ENCODE data around the gene RPL39L. TPM values are rescaled to one million over a fixed set of nuclear protein-coding genes. Genes with fewer than 3 reads are reported as not detected.

The RPL39L gene
- total RNA-seq = 10.5 and 11.5 TPM in 2 replicates
- long read RNA-seq, transcript RPL39L-201 (3 exons, 756 nt) = major isoform, 5 of 6 reads
- long read RNA-seq, partial matches to known transcripts = 1 of 6 reads
- long read RNA-seq, other reads (novel, unspliced or antisense) = 0 of 6 reads

DNA sequence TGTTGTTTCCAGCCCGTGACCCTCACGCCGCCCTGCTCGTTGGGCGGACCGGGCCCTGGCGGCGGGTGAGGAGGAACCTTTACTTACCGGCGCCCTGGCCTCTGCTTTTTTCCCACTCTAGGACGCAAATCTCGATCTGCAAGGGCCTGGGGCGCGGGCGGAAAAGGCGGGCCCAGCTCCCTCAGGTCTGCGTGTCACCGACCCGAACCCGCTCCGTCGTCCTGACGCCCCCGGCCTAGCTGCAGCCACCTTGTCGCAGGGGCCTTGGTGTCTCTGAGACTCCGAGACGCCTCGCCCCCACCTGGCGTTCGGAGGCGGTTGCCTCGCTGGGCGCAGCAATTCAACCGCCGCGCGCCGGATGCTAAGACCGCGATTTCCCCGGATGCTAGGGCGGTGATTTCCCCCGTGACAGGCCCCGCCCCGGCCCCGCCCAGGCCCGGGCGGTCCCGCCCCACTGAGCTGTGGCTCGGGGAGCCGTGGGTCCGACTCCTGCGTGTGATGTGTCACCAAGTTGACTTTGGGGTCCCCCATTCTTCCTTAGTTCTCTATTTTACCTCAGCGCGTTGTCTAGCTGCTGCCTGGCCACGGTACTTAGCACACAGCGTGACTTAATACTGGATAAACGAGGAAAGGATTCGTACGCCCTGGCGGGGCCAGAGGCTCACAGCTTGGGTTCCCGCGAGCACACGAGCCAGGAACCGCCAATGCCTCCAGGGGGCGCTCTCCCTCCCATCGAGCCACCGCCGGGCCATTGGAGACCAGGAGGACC is at the start of gene RPL39L:
TSS of gene RPL39L (minus strand) at position 371 of the 769 bp plus-strand sequence. CDS start 18,196 bp downstream, outside the sequence.
- peak within 1 kb of the TSS; percentile 95 for H3K27ac Mint-ChIP-seq
- peaks cover 8% of the 10 kb centered on the region for H3K36me3 Mint-ChIP-seq (ENCODE audit: insufficient read depth)
- TF ChIP-seq, protein P1, sequence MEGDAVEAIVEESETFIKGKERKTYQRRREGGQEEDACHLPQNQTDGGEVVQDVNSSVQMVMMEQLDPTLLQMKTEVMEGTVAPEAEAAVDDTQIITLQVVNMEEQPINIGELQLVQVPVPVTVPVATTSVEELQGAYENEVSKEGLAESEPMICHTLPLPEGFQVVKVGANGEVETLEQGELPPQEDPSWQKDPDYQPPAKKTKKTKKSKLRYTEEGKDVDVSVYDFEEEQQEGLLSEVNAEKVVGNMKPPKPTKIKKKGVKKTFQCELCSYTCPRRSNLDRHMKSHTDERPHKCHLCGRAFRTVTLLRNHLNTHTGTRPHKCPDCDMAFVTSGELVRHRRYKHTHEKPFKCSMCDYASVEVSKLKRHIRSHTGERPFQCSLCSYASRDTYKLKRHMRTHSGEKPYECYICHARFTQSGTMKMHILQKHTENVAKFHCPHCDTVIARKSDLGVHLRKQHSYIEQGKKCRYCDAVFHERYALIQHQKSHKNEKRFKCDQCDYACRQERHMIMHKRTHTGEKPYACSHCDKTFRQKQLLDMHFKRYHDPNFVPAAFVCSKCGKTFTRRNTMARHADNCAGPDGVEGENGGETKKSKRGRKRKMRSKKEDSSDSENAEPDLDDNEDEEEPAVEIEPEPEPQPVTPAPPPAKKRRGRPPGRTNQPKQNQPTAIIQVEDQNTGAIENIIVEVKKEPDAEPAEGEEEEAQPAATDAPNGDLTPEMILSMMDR (IDR thresholded peaks at IDR 0.05; ENCODE audit: unreplicated experiment) = peak; percentile 95
- H3K4me1 Mint-ChIP-seq (ENCODE audit: low read depth) = no peaks in the 10 kb centered on the region
- H3K9me3 Mint-ChIP-seq (ENCODE audit: low read depth) = peaks cover 12% of the 10 kb centered on the region
- peak within 1 kb of the TSS; percentile 82 for H3K4me3 Mint-ChIP-seq (ENCODE audit: low read depth)
- peaks cover 3% of the 10 kb centered on the region for H3K27me3 Mint-ChIP-seq
- DNase-seq (ENCODE audit: low spot score, unreplicated experiment) = peak; percentile 66

DNA sequence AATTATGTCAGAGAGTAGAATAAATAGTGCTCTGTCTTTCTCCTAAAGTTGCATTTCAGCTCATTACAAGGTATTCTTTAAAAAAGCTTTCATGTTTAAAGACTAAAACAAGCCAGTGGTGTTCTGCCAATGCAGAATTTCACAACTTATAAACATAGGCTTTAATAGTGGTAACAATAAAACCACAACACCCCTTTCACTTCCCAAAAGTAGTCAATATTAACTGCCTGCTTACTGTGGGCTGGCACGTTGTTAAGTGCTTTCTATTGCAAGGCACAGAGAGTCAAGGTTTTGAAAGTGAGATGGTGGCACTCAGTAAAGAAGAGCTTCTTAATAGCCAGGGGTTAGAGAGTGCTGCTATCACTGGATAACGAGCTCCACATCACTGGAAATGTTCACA is 49.6 kb upstream of the RPL39L start:
- DNase-seq (ENCODE audit: low spot score, unreplicated experiment) = no peak
- TF ChIP-seq, protein P1 (IDR thresholded peaks at IDR 0.05; ENCODE audit: unreplicated experiment) = no peak
- Mint-ChIP-seq H3K4me3 (ENCODE audit: low read depth) (no peak overlapping the region), H3K27ac (no peak overlapping the region), H3K27me3 (peaks cover 6% of the 10 kb centered on the region), H3K36me3 (ENCODE audit: insufficient read depth) (no peaks in the 10 kb centered on the region), H3K9me3 (ENCODE audit: low read depth) (no peaks in the 10 kb centered on the region), H3K4me1 (ENCODE audit: low read depth) (peaks cover 3% of the 10 kb centered on the region)

DNA sequence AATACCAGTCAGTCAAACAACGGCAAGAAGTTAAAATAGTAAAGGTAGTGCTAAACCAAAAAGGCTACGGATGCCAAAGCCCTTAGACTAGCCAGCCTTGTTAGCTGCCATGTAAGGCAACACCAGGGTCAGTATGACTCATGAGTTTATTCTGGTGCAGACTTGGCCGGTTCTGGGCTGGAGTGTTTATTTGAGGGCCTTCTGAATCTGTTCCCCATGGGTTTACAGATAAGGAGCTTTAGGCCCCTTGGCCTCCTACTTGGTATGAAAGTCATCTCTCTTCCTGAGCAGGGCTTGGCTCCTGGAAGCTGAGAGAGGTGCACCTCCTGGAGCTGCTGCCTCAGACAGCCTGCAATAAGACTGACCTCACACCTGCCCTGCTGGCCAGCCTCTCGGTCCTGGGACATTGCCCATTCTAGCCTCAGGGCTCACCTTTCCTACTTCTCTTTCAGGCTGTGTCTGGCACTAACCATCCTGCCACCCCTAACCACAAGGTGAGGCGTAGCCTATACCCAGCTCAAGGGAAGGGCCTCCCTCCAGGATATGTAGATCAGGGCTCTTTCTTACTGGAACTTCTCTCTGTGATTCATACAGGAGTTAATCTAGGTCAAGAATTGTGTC is 47.6 kb upstream of the RPL39L start:
- no peak overlapping the region for H3K4me3 Mint-ChIP-seq (ENCODE audit: low read depth)
- TF ChIP-seq, protein P1 (IDR thresholded peaks at IDR 0.05; ENCODE audit: unreplicated experiment) = no peak
- H3K36me3 Mint-ChIP-seq (ENCODE audit: insufficient read depth) = no peaks in the 10 kb centered on the region
- peaks cover 17% of the 10 kb centered on the region for H3K27me3 Mint-ChIP-seq
- H3K27ac Mint-ChIP-seq = no peak overlapping the region
- no peaks in the 10 kb centered on the region for H3K9me3 Mint-ChIP-seq (ENCODE audit: low read depth)
- DNase-seq (ENCODE audit: low spot score, unreplicated experiment) = no peak
- peaks cover 3% of the 10 kb centered on the region for H3K4me1 Mint-ChIP-seq (ENCODE audit: low read depth)

DNA sequence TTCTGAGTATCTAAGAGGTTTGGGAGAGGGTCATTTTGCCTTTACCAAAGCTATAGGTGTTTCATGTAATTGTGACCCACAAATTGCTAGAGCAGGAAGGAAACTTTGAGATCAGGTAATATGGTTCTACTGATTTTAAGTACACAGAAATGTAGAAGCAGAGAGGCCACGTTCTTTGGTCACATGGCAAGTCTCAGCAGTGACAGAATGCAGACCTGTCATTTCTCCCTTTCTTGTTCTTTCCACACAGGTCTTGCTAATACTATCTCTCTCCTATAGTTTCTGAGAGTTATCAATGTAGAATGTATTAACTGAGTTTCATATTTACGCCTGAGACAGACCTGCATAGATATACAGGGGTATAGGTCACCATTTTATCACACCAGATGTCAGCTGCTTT is 47.1 kb upstream of the RPL39L start:
- Mint-ChIP-seq H3K4me3 (ENCODE audit: low read depth) (no peak overlapping the region), H3K27ac (no peak overlapping the region), H3K36me3 (ENCODE audit: insufficient read depth) (no peaks in the 10 kb centered on the region), H3K4me1 (ENCODE audit: low read depth) (peaks cover 3% of the 10 kb centered on the region), H3K9me3 (ENCODE audit: low read depth) (no peaks in the 10 kb centered on the region), H3K27me3 (peaks cover 22% of the 10 kb centered on the region)
- TF ChIP-seq, protein P1 (IDR thresholded peaks at IDR 0.05; ENCODE audit: unreplicated experiment) = no peak
- DNase-seq (ENCODE audit: low spot score, unreplicated experiment) = no peak

DNA sequence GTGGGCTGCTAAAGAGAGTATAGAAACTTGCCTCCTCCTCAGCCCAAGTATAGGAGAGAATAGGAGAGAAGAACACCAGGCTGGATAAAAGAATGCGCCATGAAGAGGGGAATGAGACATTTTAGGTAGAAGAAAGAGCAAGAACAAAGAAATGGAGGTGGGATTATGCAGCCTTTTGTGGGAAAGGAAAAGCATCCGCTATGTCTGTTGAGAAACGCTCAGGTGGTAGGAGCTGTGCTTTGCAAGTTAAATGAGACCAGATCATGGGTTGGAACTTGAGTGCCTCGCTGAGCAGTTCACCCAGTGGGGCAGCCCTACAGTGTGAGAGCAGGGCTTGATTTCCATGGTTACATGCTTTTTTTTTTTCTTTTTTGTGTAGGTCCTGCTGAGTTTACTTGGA is 46.5 kb upstream of the RPL39L start:
- Mint-ChIP-seq H3K27ac (no peak overlapping the region), H3K36me3 (ENCODE audit: insufficient read depth) (no peaks in the 10 kb centered on the region), H3K9me3 (ENCODE audit: low read depth) (no peaks in the 10 kb centered on the region), H3K4me3 (ENCODE audit: low read depth) (no peak overlapping the region), H3K27me3 (peaks cover 28% of the 10 kb centered on the region), H3K4me1 (ENCODE audit: low read depth) (peaks cover 3% of the 10 kb centered on the region)
- TF ChIP-seq, protein P1 (IDR thresholded peaks at IDR 0.05; ENCODE audit: unreplicated experiment) = no peak
- no peak for DNase-seq (ENCODE audit: low spot score, unreplicated experiment)

Data from progenitor cell of endocrine pancreas (in vitro differentiated cells).